GM21529 (cell line): ENCODE data around the gene HSPA13.
"Not testable (repeated sequence)": the region's sequence is repeated elsewhere in the genome, so short reads cannot be mapped to it uniquely, and the experiment has no call there.

Experiments
- ATAC-seq: cut with Tn5 transposase; IDR thresholded peaks from one replicate; pipeline ENCODE4 v1.9.1; 2021; ENCODE audit not compliant: unreplicated experiment

Gene HSPA13

GRCh38 chr21:14382835-14383595 lies at the start of gene HSPA13:
Gene HSPA13 (minus strand): TSS chr21:14383146. CDS start chr21:14383119, 27 bp downstream.
- peak; percentile 97 for ATAC-seq

- no peak for ATAC-seq
These were observed 36.0 kb upstream of the HSPA13 start for GRCh38 chr21:14418920-14419319.

DNA sequence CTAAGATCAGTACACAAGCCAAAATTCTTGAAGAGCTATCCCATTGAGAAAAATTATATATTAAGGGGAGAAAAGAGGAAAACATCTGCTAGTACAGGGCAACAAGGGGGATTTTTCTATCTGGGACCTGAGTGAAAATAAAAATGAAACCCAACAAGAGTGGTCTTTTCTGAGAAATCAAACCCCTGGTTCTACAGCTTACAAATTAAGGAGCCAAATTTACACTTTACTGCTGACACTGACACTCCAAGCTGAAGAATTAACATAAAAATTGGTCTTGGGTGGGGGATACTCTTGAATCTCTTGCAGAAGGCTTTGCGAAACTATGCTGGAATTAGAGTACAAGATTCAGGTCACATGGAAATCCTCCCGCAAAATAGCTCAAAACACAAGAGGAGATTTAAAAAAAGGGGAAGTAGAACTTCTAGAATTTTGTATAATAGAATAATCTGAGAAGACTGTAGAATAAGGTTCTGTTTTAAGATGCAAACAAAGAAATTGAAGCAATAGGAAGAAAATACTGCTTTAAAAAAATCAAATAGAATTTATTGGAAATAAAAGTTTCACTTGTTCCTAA lies 32.1 kb upstream of the HSPA13 start:
- ATAC-seq = no peak

GRCh38 chr21:14405962-14406361 lies 23.0 kb upstream of the HSPA13 start:
- ATAC-seq = no peak

- ATAC-seq = no peak
These were observed 22.3 kb upstream of the HSPA13 start for GRCh38 chr21:14405225-14405624.

- peak; percentile 66 for ATAC-seq
These were observed 20.9 kb upstream of the HSPA13 start for GRCh38 chr21:14403681-14404318.

DNA sequence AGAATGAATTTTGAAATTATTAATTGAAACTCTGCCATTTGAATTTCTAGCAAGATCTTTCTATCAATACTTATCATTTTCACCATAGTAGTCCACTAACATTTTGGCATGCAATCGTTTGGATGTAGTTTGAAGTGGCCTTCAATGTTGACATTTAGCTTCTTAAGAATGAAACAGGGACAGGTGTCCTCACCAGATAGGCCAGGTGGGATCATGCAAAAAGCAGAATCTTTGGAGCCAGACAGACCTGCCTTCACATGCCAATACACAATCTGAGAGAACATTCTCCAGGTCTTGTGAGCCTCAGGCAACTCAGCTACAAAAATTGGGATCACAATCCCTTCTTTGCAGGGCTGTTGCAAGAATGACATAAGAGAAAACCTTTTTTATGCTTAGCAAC lies 18.3 kb upstream of the HSPA13 start:
- no peak for ATAC-seq

- no peak for ATAC-seq
These were observed 5.3 kb upstream of the HSPA13 start for GRCh38 chr21:14388282-14388681.

DNA sequence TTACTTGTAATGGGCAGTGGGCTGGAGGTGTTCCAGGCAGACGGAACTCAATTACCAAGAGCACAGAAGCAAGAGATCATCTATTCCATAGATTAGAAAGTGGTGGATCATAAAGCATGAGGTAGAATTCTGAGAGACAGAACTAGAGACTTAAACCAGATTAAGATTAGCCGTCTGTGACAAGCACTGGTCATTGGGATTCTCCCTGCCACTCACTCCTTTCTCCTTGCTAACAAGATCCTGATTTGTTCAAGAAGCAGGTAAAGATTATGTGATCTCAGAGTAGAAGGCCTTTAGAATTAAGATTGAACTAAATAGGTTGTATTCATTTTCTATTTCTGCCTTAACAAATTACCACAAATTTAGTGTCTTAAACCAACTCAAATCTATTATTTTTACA lies 1.5 kb upstream of the HSPA13 start:
- ATAC-seq = no peak

DNA sequence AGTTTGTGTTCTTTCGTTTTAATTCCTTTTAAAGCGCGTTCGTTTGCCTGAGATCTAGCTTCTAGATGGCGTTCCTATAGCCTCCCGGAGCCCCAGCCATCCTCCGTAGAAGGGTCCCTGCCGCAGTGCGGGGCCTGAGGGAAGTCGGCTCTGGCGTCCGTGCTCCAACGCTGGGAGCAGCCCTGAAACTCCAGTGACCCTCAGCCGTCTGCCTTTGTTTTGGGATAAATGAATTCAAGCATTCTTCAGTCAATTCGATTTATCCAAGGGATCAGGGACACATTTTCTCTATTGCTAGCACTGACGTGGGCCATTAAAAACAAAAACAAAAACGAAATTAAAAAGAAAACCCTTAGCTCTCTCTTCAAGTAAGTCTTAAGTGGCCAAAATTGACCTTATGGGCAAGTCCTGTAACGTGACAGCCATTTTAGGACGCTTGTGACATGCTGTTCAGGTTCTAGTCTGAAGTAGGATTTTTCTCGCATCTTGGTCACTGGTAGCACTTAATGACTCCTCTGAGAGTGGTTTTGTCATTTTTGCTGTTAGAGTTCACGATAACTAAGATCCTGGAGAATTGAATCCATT lies 742 bp upstream of the HSPA13 start:
- ATAC-seq = peak; percentile 27

- ATAC-seq = no peak
These were observed 486 bp downstream of the HSPA13 start for GRCh38 chr21:14382486-14382834.

DNA sequence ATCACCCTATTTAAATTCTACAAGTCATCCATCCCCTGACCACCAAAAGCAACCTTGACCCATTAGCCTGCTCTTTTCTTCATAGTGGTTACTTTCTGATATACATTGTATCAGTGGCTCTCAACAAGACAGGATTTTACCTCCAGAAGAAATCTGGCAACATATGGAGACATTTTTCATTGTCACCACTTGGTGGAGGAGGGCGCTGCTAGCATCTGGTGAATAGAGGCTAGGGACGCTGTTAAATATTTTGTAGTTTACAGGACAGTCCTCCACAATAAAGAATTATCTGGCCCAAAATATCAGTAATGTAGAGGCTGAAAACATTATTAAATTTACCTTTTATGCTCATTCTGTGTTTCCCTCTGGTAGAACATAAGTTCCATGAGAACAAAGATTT lies 6.1 kb downstream of the HSPA13 start:
- ATAC-seq = no peak

DNA sequence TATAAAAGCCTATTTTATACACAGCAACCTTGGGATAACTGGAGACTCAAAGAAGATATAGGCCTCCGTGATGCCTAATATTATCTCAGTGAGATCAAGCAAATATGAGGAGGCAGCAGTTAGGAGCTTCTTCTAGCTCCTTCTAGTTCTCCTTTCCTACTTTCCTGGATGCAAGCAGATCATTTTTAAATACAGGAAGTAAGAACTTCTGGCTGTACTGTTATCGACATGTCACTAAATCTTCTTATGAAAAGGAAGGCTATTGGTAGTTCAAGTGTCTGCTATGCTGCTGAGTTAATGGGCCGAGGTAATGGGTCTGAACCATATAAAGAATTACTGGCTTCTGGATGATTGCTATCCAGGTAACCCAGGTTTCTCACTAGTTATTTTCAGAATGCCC lies 15.9 kb downstream of the HSPA13 start:
- ATAC-seq = no peak

DNA sequence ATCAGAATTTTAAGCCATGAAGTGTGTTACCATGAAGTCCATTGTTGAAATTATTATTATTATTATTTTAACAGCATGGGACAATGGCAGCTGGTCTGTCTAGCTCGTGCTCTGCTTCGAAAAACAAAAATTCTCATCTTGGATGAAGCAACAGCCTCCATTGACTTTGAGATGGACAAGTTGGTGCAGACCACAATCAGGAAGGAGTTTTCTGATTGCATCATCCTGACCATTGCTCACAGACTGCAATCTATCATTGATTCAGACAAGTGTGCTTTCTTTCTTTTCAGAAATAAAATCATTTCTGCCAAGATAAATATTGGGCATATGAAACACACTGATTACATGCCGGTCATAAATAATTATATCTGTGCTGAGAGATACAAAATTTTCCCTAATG lies 21.0 kb downstream of the HSPA13 start:
- no peak for ATAC-seq

GRCh38 chr21:14358775-14359174 lies 24.2 kb downstream of the HSPA13 start:
- ATAC-seq = no peak

- no peak for ATAC-seq
These were observed 26.2 kb downstream of the HSPA13 start for GRCh38 chr21:14356746-14357145.

- ATAC-seq = no peak
These were observed 28.4 kb downstream of the HSPA13 start for GRCh38 chr21:14354515-14354914.

GRCh38 chr21:14353726-14354125 lies 29.2 kb downstream of the HSPA13 start:
- ATAC-seq = no peak

DNA sequence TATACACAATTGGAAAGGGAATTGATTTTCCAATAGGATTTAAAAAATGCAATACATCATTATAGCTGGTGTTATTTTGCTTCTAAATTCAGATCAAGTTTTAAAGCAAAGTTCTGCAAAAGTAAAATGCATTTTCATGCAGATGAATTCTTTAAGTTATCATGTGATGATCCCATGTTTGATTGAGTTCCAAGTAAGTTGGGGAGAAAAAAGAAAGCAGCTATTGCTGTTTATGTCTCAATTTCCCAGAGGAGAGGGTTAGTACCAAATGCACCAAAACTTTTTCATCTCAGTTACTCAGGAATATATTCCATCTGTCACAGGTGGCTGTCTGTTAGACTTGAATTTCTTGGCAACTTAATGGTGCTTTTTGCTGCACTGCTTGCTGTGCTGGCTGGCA lies 29.7 kb downstream of the HSPA13 start:
- ATAC-seq = no peak

DNA sequence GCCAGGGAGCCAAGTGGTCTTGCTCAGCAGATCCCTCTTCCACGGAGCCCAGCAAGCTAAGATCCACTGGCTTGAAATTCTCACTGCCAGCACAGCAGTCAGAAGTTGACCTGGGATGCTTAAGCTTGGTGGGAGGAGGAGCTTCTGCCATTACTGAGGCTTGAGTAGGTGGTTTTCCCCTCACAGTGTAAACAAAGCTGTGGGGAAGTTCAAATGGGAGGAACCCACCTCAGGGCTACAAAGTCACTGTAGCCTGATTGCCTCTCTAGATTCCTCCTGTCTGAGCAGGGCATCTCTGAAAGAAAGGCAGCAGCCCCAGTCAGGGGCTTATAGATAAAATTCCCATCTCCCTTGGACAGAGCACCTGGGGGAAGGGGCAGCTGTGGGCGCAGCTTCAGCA lies 55.6 kb downstream of the HSPA13 start:
- not testable (repeated sequence) for ATAC-seq

DNA sequence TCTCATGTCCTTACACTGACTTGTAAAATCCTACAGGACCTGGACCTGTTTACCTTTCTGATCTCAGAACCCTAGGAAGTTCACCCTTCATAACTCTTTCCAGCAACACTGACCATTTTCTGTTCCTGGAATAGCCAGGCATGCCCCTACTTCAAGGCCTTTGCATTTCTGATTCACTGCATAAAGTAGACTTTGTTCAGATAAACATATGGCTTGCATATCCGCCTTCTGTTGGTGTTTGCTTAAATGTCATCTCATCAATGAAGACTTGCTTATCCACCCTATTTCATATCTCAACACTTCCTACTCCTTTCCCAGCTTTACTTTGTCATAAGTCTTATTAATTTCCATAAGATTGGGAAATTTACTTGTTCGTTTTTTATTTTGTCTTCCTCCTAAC lies 57.4 kb downstream of the HSPA13 start:
- no peak for ATAC-seq
